B cell (primary cell): ENCODE results near the gene FYB2. TPM values are rescaled to one million over a fixed set of nuclear protein-coding genes. Genes with fewer than 3 reads are reported as not detected.

ENCODE experiments used
- ATAC-seq: fragments of 200-7000 bp; cut with Tn5 transposase; one replicate; pipeline ENCODE4 v1.10.0; 2021; ENCODE audit warnings: low read depth, mild to moderate bottlenecking, moderate number of reproducible peaks, moderate library complexity
- CTCF ChIA-PET: fragments of 350-600 bp; sonication (Branson Sonifier 250); formaldehyde crosslinking; loops from one replicate; lab custom pipeline; 2021; ENCODE audit warnings: antibody characterized with exemption, inconsistent platforms; lab: Charles Lee
- POLR2A ChIA-PET: fragments of 350-600 bp; sonication (Branson Sonifier 250); formaldehyde crosslinking; loops from one replicate; lab custom pipeline; 2021; ENCODE audit warnings: antibody characterized with exemption; lab: Charles Lee
- DNase-seq: peaks from one replicate; pipeline ENCODE4 v3.0.0; 2013
- H2AFZ ChIP-seq: 2 replicates; pipeline ENCODE4 v1.6.1; 2012; ENCODE audit warnings: mild to moderate bottlenecking, low read depth, low read length; ENCODE audit not compliant: insufficient read depth, poor library complexity, severe bottlenecking
- H3K27ac ChIP-seq, 2 donors: 1 replicate in 1 of 2; 2 replicates in 1 of 2; pipeline ENCODE4 v1.5.1; 2012 to 2013; ENCODE audit warnings: low read length in 2 of 2, mild to moderate bottlenecking in 2 of 2, moderate library complexity in 1 of 2
- H3K27me3 ChIP-seq, 4 experiments: fragments of 200-600 bp in 1 of 4; sonication (generic) in 1 of 4; replicated peaks in 1 of 4; 1 replicate in 2 of 4; 2 replicates in 2 of 4; pipeline versions ENCODE4 v1.6.1 to v1.7.0; 2013 to 2016; ENCODE audit warnings: low read length in 3 of 4, mild to moderate bottlenecking in 2 of 4, mixed read lengths in 1 of 4, moderate library complexity in 1 of 4; ENCODE audit not compliant: insufficient read depth in 4 of 4, control insufficient read depth in 3 of 4; ENCODE audit errors: control extremely low read depth in 1 of 4
- H3K36me3 ChIP-seq, 2 experiments: replicated peaks in 1 of 2; 1 replicate in 1 of 2; 2 replicates in 1 of 2; pipeline versions ENCODE4 v1.6.1 to v1.7.1; 2013; ENCODE audit warnings: low read length in 1 of 2; ENCODE audit not compliant: insufficient read depth in 2 of 2, control insufficient read depth in 1 of 2; ENCODE audit errors: control extremely low read depth in 1 of 2, extremely low read depth in 1 of 2
- H3K4me1 ChIP-seq, 2 donors: fragments of 200-600 bp in 1 of 2; sonication (generic) in 1 of 2; 1 replicate in 1 of 2; 2 replicates in 1 of 2; pipeline versions ENCODE4 v1.5.1 to v1.6.1; 2013 to 2017; ENCODE audit warnings: low read length in 2 of 2; ENCODE audit not compliant: control insufficient read depth in 2 of 2, insufficient read depth in 2 of 2
- H3K4me2 ChIP-seq: replicated peaks from 2 replicates; pipeline ENCODE3; 2012; ENCODE audit warnings: mild to moderate bottlenecking, low read depth, low read length; ENCODE audit not compliant: poor library complexity, severe bottlenecking
- H3K4me3 ChIP-seq, 5 experiments: fragments of 200-600 bp in 1 of 5; sonication (generic) in 1 of 5; 1 replicate in 3 of 5; 2 replicates in 2 of 5; pipeline versions ENCODE4 v1.5.1 to v1.7.0; 2011 to 2016; ENCODE audit warnings: low read length in 4 of 5, mild to moderate bottlenecking in 4 of 5, low read depth in 2 of 5, control low read depth in 1 of 5, moderate library complexity in 1 of 5; ENCODE audit not compliant: insufficient read depth in 1 of 5; ENCODE audit errors: control extremely low read depth in 1 of 5, extremely low read depth in 1 of 5
- H3K79me2 ChIP-seq: fragments of 200-600 bp; sonication (generic); one replicate; pipeline ENCODE4 v1.6.0; 2016; ENCODE audit warnings: low read length; ENCODE audit not compliant: control insufficient read depth, insufficient read depth
- H3K9ac ChIP-seq: fragments of 200-600 bp; sonication (generic); 2 replicates; pipeline ENCODE4 v1.6.1; 2017; ENCODE audit warnings: mild to moderate bottlenecking, low read length, moderate library complexity
- H3K9me3 ChIP-seq, 3 donors: one replicate each; pipeline versions ENCODE4 v1.6.1 to v1.7.1; 2013; ENCODE audit warnings: low read length in 2 of 3; ENCODE audit not compliant: control insufficient read depth in 2 of 3, insufficient read depth in 1 of 3; ENCODE audit errors: control extremely low read depth in 1 of 3
- H4K20me1 ChIP-seq: 2 replicates; pipeline ENCODE4 v1.6.0; 2012; ENCODE audit warnings: mild to moderate bottlenecking, low read length; ENCODE audit not compliant: insufficient read depth, control insufficient read depth, poor library complexity, severe bottlenecking
- H3K27ac Mint-ChIP-seq: one replicate; pipeline ENCODE4 v1.8.0; 2021; ENCODE audit warnings: mixed read lengths
- H3K27me3 Mint-ChIP-seq: one replicate; pipeline ENCODE4 v1.8.0; 2021; ENCODE audit warnings: mixed read lengths
- H3K4me1 Mint-ChIP-seq: one replicate; pipeline ENCODE4 v1.8.0; 2021; ENCODE audit warnings: mixed read lengths
- H3K4me3 Mint-ChIP-seq: one replicate; pipeline ENCODE4 v1.8.0; 2021; ENCODE audit warnings: mixed read lengths
- H3K9me3 Mint-ChIP-seq: one replicate; pipeline ENCODE4 v1.8.0; 2022; ENCODE audit warnings: mixed read lengths; ENCODE audit not compliant: insufficient read depth
- EZH2 ChIP-seq: IDR thresholded peaks from 2 replicates; pipeline ENCODE4 v1.6.1; 2012; ENCODE audit warnings: borderline replicate concordance, low read depth, mild to moderate bottlenecking, moderate library complexity, low read length; ENCODE audit not compliant: insufficient read depth, poor library complexity, severe bottlenecking
- WGBS: methylation state at CpG from one replicate; pipeline ENCODE4 v1.1.5; 2013; ENCODE audit warnings: missing lambda C conversion rate; ENCODE audit not compliant: insufficient coverage; 5-methylcytosine and 5-hydroxymethylcytosine counted together
- intact Hi-C: fragments of 100-400 bp; cut with micrococcal nuclease; formaldehyde crosslinking; loops from one replicate; pipeline ENCODE4 v1.10.0; 2022
- polyA plus RNA-seq: library from polyadenylated mRNA; depleted of rRNA; stranded (reverse); fragments of >200 nt; gene quantifications from 2 replicates; pipeline ENCODE4 v1.2.3, GENCODE V29; 2012
- total RNA-seq, 2 donors: library from RNA; stranded (reverse); fragments of 120-200 nt in 1 of 2; gene quantifications; 1 replicate in 1 of 2; 2 replicates in 1 of 2; pipeline versions ENCODE4 v1.2.3 to v1.2.4, GENCODE V29; 2013 to 2022
- TF ChIP-seq, protein P1 (sequence below): fragments of 200-600 bp; IDR thresholded peaks from one replicate; pipeline ENCODE4 v1.8.0; 2022; ENCODE audit warnings: antibody characterized with exemption, mild to moderate bottlenecking

The FYB2 gene
- total and polyA plus RNA-seq, 2 donors (not counting 1 experiment from before 2014, with no cell fraction given): not detected

DNA sequence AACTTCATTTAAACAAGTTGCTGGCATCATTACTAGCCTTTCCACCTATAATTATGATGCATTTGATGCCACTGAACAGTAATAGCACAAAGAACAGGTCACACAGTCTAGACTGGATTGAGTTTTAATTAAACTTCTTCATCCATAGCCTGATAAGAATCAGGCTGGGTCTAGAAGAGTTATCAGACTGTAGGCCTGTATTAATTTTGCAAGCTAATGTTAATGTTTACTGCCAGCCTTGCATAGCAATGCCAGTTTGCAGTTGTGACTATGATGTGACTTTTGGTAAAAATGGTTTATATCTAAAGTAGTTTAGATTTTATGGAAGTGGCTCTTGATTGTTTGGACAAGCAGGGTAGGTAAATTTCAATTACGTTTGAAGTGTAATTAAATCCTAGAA is 106.1 kb downstream of the FYB2 start:
- H3K9ac ChIP-seq: no peak overlapping the region
- H3K4me3 ChIP-seq: no peak overlapping the region
- ChIA-PET POLR2A (no interaction called here), CTCF (interaction anchor here (0.7 to 5.3 kb wide), 3 partner anchors 10 to 1429 kb away, joined by 3 to 56 read pairs (median 4); no protein-coding TSS in a partner anchor)
- H3K27me3 ChIP-seq: peaks cover 0 to 3% (median 0%) of the 10 kb centered on the region in 4 experiments
- no peak overlapping the region for H2AFZ ChIP-seq
- Mint-ChIP-seq H3K4me3 (no peak overlapping the region), H3K9me3 (no peaks in the 10 kb centered on the region), H3K27ac (no peak overlapping the region), H3K4me1 (no peaks in the 10 kb centered on the region), H3K27me3 (peaks cover 18% of the 10 kb centered on the region)
- TF ChIP-seq, protein P1, sequence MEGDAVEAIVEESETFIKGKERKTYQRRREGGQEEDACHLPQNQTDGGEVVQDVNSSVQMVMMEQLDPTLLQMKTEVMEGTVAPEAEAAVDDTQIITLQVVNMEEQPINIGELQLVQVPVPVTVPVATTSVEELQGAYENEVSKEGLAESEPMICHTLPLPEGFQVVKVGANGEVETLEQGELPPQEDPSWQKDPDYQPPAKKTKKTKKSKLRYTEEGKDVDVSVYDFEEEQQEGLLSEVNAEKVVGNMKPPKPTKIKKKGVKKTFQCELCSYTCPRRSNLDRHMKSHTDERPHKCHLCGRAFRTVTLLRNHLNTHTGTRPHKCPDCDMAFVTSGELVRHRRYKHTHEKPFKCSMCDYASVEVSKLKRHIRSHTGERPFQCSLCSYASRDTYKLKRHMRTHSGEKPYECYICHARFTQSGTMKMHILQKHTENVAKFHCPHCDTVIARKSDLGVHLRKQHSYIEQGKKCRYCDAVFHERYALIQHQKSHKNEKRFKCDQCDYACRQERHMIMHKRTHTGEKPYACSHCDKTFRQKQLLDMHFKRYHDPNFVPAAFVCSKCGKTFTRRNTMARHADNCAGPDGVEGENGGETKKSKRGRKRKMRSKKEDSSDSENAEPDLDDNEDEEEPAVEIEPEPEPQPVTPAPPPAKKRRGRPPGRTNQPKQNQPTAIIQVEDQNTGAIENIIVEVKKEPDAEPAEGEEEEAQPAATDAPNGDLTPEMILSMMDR: no peak
- TF ChIP-seq EZH2: no peak
- no peaks in the 10 kb centered on the region for H3K79me2 ChIP-seq
- intact Hi-C loops: no loop called here
- H3K9me3 ChIP-seq: no peaks in the 10 kb centered on the region
- H4K20me1 ChIP-seq: no peaks in the 10 kb centered on the region
- DNase-seq: no peak
- no peak for ATAC-seq
- H3K4me2 ChIP-seq: no peak overlapping the region
- H3K4me1 ChIP-seq: no peaks in the 10 kb centered on the region
- no peaks in the 10 kb centered on the region for H3K36me3 ChIP-seq
- no peak overlapping the region for H3K27ac ChIP-seq
- no CpG with 5 or more reads among the region's 1 CpG for WGBS

DNA sequence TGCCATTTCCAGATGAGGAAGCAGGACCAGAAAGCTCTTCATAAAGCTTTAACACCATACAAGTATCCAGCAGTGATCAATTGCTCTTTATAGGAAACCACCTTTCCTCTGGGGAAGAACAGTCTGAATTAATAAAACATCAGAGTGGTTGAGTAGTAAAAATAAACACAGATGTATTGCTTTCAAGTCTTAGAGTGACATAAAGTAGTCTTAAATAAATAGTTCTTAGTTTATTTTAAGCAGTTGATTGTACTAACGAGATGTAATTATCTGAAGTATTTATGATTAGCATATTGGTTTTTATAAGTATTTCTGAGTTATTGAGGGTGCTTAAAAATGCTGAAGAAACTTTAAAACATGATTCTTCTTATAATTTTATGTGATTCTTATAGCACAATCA is 107.1 kb downstream of the FYB2 start:
- ChIA-PET POLR2A (no interaction called here), CTCF (interaction anchor here (5.3 kb wide), 1 partner anchor 1428 kb away, joined by 56 read pairs; no protein-coding TSS in a partner anchor)
- intact Hi-C loops: no loop called here
- Histone ChIP-seq H3K36me3 (no peaks in the 10 kb centered on the region), H3K4me3 (no peak overlapping the region), H3K9ac (no peak overlapping the region), H3K79me2 (no peaks in the 10 kb centered on the region), H3K9me3 (no peaks in the 10 kb centered on the region), H2AFZ (no peak overlapping the region), H3K4me1 (no peaks in the 10 kb centered on the region), H3K27me3 (peaks cover 0 to 3% (median 0%) of the 10 kb centered on the region in 4 experiments), H3K27ac (no peak overlapping the region), H3K4me2 (no peak overlapping the region), H4K20me1 (no peaks in the 10 kb centered on the region)
- no peak for TF ChIP-seq EZH2
- TF ChIP-seq, protein P1: no peak
- Mint-ChIP-seq H3K27me3 (peaks cover 22% of the 10 kb centered on the region), H3K9me3 (no peaks in the 10 kb centered on the region), H3K27ac (no peak overlapping the region), H3K4me1 (no peaks in the 10 kb centered on the region), H3K4me3 (no peak overlapping the region)
- DNase-seq: no peak
- no peak for ATAC-seq
- WGBS: no CpG with 5 or more reads among the region's 1 CpG
